VCaP (cell line): ENCODE measurements around the gene ASPN.
"Not testable (repeated sequence)": the region's sequence is repeated elsewhere in the genome, so short reads cannot be mapped to it uniquely, and the experiment has no call there.

Experiments
- H3K27ac ChIP-seq: fragments of 450-650 bp; 2 replicates; pipeline ENCODE4 v1.5.1; 2017
- TF ChIP-seq, protein P1 (sequence below): fragments of 450-650 bp; conservative IDR thresholded peaks from 2 replicates; pipeline ENCODE4 v1.5.1; 2017; ENCODE audit warnings: mild to moderate bottlenecking, moderate library complexity

ASPN gene

GRCh38 chr9:92414566-92414965, 67.7 kb downstream of the ASPN start:
- H3K27ac ChIP-seq: no peak overlapping the region
- TF ChIP-seq, protein P1, sequence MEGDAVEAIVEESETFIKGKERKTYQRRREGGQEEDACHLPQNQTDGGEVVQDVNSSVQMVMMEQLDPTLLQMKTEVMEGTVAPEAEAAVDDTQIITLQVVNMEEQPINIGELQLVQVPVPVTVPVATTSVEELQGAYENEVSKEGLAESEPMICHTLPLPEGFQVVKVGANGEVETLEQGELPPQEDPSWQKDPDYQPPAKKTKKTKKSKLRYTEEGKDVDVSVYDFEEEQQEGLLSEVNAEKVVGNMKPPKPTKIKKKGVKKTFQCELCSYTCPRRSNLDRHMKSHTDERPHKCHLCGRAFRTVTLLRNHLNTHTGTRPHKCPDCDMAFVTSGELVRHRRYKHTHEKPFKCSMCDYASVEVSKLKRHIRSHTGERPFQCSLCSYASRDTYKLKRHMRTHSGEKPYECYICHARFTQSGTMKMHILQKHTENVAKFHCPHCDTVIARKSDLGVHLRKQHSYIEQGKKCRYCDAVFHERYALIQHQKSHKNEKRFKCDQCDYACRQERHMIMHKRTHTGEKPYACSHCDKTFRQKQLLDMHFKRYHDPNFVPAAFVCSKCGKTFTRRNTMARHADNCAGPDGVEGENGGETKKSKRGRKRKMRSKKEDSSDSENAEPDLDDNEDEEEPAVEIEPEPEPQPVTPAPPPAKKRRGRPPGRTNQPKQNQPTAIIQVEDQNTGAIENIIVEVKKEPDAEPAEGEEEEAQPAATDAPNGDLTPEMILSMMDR: no peak

- not testable (repeated sequence) for H3K27ac ChIP-seq
These were observed 71.1 kb downstream of the ASPN start for GRCh38 chr9:92411157-92411556.

DNA sequence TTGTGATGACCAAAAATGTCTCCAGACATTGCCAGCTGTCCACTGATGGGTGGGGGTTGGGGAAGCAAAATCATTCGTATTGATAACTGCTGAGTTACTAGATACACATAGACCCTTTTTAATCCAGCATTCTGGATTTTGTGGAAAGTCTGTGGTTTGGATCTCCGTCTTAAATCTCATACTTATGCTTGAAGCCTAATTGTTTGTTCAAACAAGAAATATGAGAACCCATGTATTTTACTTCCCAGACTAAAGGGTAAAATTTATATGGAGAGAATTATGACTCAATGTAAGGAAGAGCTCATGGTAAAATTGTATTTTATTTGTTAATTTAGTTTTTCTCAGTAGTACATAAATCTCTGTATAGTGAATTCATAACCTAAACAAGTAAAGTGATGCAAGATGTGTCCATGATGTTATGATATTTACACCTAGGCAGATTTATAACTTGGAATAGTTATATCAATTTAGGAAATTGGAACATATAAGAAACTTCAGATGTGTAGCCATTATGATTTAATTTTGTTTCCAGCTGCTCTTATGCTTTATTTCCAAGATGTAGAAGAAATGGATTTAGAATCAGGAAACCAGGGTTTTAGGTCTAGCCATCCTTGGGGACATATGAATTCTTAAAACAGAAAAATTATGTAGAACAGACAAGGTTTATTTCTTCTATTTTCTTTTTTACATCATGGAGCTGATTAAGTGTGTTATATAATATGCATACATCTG, 73.4 kb downstream of the ASPN start:
- TF ChIP-seq, protein P1: no peak
- H3K27ac ChIP-seq: no peak overlapping the region

DNA sequence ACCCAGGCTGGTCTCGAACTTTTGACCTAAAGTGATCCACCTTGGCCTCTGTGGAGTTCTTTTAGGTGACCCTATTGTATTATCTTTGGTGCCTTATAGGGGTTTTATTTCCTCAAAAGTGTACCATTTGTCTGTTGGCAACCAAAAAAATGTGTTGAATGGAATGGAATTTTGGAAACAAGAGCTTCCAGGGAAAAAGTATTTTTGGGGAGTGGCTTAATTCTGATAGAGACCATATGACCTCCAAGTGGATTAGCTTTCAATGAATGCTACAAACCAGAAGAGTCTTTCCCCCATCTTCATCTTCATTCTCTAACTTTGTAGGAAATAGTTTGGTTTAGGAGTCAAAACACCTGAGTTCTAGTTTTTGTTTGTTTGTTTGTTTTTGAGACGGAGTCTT, 74.5 kb downstream of the ASPN start:
- TF ChIP-seq, protein P1: no peak
- H3K27ac ChIP-seq: no peak overlapping the region

GRCh38 chr9:92406477-92406876, 75.8 kb downstream of the ASPN start:
- TF ChIP-seq, protein P1: no peak
- H3K27ac ChIP-seq: no peak overlapping the region
